ENCODE data around the gene SDR42E2. TPM values are rescaled to one million over a fixed set of nuclear protein-coding genes. Genes with fewer than 3 reads are reported as not detected.

Gene SDR42E2
- total and polyA plus RNA-seq, 2 donors (not counting 1 experiment from before 2014, with no cell fraction given), result 0.12 to 0.62 TPM

DNA sequence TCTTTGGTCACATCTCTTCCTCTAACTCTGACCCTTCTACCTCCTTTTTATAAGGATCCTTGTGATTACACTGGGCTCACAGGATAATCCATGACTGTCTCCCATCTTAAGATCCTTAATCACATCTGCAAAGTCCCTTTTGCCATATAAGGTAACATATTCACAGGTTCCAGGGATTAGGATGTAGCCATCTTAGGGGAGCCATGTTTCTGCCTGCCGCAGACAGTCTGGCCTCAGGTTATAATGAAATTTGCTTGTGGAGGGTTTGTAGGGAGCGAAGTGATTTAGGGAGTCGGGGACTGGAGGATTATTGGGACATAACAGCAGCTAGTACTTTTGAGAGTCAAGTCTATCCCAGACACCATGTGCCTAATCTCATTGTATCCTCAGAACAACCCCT, 51.5 kb downstream of the SDR42E2 start:
- Mint-ChIP-seq H3K27ac (no peak overlapping the region), H3K9me3 (ENCODE audit: insufficient read depth) (peaks cover 4% of the 10 kb centered on the region), H3K4me1 (peaks cover 38% of the 10 kb centered on the region), H3K27me3 (no peaks in the 10 kb centered on the region), H3K4me3 (no peak overlapping the region)
- H3K36me3 ChIP-seq (replicated peaks in 1 of 2; ENCODE audit: control extremely low read depth in 1 of 2, control insufficient read depth in 1 of 2, extremely low read depth in 1 of 2, insufficient read depth in 2 of 2, low read length in 1 of 2), result no peaks in the 10 kb centered on the region
- H3K4me3 ChIP-seq (ENCODE audit: control extremely low read depth in 1 of 5, extremely low read depth in 1 of 5, insufficient read depth in 1 of 5, low read depth in 2 of 5, low read length in 4 of 5), result no peak overlapping the region
- WGBS (ENCODE audit: insufficient coverage), result 100% methylated on average over 2 of the region's 3 CpGs
- TF ChIP-seq, protein P1, sequence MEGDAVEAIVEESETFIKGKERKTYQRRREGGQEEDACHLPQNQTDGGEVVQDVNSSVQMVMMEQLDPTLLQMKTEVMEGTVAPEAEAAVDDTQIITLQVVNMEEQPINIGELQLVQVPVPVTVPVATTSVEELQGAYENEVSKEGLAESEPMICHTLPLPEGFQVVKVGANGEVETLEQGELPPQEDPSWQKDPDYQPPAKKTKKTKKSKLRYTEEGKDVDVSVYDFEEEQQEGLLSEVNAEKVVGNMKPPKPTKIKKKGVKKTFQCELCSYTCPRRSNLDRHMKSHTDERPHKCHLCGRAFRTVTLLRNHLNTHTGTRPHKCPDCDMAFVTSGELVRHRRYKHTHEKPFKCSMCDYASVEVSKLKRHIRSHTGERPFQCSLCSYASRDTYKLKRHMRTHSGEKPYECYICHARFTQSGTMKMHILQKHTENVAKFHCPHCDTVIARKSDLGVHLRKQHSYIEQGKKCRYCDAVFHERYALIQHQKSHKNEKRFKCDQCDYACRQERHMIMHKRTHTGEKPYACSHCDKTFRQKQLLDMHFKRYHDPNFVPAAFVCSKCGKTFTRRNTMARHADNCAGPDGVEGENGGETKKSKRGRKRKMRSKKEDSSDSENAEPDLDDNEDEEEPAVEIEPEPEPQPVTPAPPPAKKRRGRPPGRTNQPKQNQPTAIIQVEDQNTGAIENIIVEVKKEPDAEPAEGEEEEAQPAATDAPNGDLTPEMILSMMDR (IDR thresholded peaks at IDR 0.05), result no peak
- no peak for TF ChIP-seq EZH2 (IDR thresholded peaks at IDR 0.05; ENCODE audit: borderline replicate concordance, insufficient read depth, low read depth, low read length, poor library complexity, severe bottlenecking)
- no peak overlapping the region for H3K4me2 ChIP-seq (replicated peaks; ENCODE audit: low read depth, low read length, poor library complexity, severe bottlenecking)
- no peak overlapping the region for H3K9ac ChIP-seq (ENCODE audit: low read length)
- H4K20me1 ChIP-seq (ENCODE audit: control insufficient read depth, insufficient read depth, low read length, poor library complexity, severe bottlenecking), result peaks cover 4% of the 10 kb centered on the region
- DNase-seq (no peak), ATAC-seq (ENCODE audit: low read depth) (no peak)
- H3K27me3 ChIP-seq (replicated peaks in 1 of 4; ENCODE audit: control extremely low read depth in 1 of 4, control insufficient read depth in 3 of 4, insufficient read depth in 4 of 4, low read length in 3 of 4), result no peaks in the 10 kb centered on the region
- no peak overlapping the region for H2AFZ ChIP-seq (ENCODE audit: insufficient read depth, low read depth, low read length, poor library complexity, severe bottlenecking)
- peaks cover 21 to 35% of the 10 kb centered on the region in 2 donors for H3K4me1 ChIP-seq (ENCODE audit: control insufficient read depth in 2 of 2, insufficient read depth in 2 of 2, low read length in 2 of 2)
- peaks cover 62% of the 10 kb centered on the region for H3K79me2 ChIP-seq (ENCODE audit: control insufficient read depth, insufficient read depth, low read length)
- intact Hi-C loops (cut with micrococcal nuclease), result no loop called here
- H3K9me3 ChIP-seq (ENCODE audit: control extremely low read depth in 1 of 3, control insufficient read depth in 2 of 3, insufficient read depth in 1 of 3, low read length in 2 of 3), result peaks cover 0 to 10% (median 0%) of the 10 kb centered on the region in 3 donors
- ChIA-PET CTCF (interaction anchor here (0.8 kb wide), 1 partner anchor 214 kb away, joined by 3 read pairs; no protein-coding TSS in a partner anchor), POLR2A (no interaction called here)
- H3K27ac ChIP-seq (ENCODE audit: low read length in 2 of 2), result no peak overlapping the region

DNA sequence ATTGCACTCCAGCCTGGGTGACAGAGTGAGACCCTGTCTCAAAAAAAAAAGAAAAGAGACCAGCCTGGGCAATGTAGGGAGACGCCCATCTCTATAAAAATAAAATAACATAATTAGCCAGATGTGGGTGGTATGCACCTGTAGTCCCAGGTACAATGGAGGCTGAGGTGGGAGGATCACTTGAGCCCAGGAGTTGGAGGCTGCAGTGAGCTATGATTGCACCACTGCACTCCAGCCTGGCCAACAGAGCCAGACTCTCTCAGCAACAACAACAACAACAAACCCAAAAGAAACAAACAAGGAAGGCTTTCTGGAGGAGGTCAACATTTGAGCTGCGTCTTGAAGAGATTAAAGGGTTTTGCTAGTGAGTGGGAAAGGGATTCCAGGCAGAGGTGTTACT, 52.1 kb downstream of the SDR42E2 start:
- Histone ChIP-seq H3K4me1 (ENCODE audit: control insufficient read depth in 2 of 2, insufficient read depth in 2 of 2, low read length in 2 of 2) (peaks cover 21 to 37% of the 10 kb centered on the region in 2 donors), H4K20me1 (ENCODE audit: control insufficient read depth, insufficient read depth, low read length, poor library complexity, severe bottlenecking) (peaks cover 4% of the 10 kb centered on the region), H3K9ac (ENCODE audit: low read length) (no peak overlapping the region), H3K36me3 (replicated peaks in 1 of 2; ENCODE audit: control extremely low read depth in 1 of 2, control insufficient read depth in 1 of 2, extremely low read depth in 1 of 2, insufficient read depth in 2 of 2, low read length in 1 of 2) (no peaks in the 10 kb centered on the region), H3K4me2 (replicated peaks; ENCODE audit: low read depth, low read length, poor library complexity, severe bottlenecking) (no peak overlapping the region), H3K27me3 (replicated peaks in 1 of 4; ENCODE audit: control extremely low read depth in 1 of 4, control insufficient read depth in 3 of 4, insufficient read depth in 4 of 4, low read length in 3 of 4) (no peaks in the 10 kb centered on the region), H3K27ac (ENCODE audit: low read length in 2 of 2) (no peak overlapping the region), H3K4me3 (ENCODE audit: control extremely low read depth in 1 of 5, extremely low read depth in 1 of 5, insufficient read depth in 1 of 5, low read depth in 2 of 5, low read length in 4 of 5) (no peak overlapping the region), H2AFZ (ENCODE audit: insufficient read depth, low read depth, low read length, poor library complexity, severe bottlenecking) (no peak overlapping the region), H3K9me3 (ENCODE audit: control extremely low read depth in 1 of 3, control insufficient read depth in 2 of 3, insufficient read depth in 1 of 3, low read length in 2 of 3) (peaks cover 0 to 10% (median 0%) of the 10 kb centered on the region in 3 donors), H3K79me2 (ENCODE audit: control insufficient read depth, insufficient read depth, low read length) (peaks cover 57% of the 10 kb centered on the region)
- Mint-ChIP-seq H3K4me1 (peaks cover 38% of the 10 kb centered on the region), H3K27me3 (no peaks in the 10 kb centered on the region), H3K4me3 (no peak overlapping the region), H3K9me3 (ENCODE audit: insufficient read depth) (peaks cover 4% of the 10 kb centered on the region), H3K27ac (no peak overlapping the region)
- DNase-seq, result no peak
- CTCF ChIA-PET, result no interaction called here
- POLR2A ChIA-PET, result no interaction called here
- TF ChIP-seq, protein P1 (IDR thresholded peaks at IDR 0.05), result no peak
- TF ChIP-seq EZH2 (IDR thresholded peaks at IDR 0.05; ENCODE audit: borderline replicate concordance, insufficient read depth, low read depth, low read length, poor library complexity, severe bottlenecking), result no peak
- ATAC-seq (ENCODE audit: low read depth), result no peak
- intact Hi-C loops (cut with micrococcal nuclease), result no loop called here
- 100% methylated on average over 1 of the region's 2 CpGs for WGBS (ENCODE audit: insufficient coverage)
